GM19452 (cell line): ENCODE results near the gene SLC23A2.

Experiments
- ATAC-seq: cut with Tn5 transposase; IDR thresholded peaks from one replicate; pipeline ENCODE4 v1.9.1; 2021; ENCODE audit not compliant: unreplicated experiment

The SLC23A2 gene

DNA sequence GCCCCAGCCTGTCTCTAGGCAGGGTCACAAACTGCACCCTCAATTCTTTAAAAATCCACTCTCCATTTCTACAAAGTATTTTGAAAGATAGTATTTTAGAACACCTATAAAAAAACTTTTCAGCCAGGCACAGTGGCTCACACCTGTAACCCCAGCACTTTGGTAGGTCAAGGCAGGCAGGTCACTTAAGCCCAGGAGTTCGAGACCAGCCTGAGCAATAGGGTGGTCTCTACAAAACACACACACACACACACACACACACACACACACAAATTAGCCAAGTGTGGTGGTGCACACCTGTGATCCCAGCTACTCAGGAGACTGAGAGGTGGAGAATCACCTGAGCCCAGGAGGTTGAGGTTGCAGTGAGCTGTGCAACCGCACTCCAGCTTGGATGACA lies 30.2 kb downstream of the SLC23A2 start:
- ATAC-seq, result no peak

GRCh38 chr20:4967752-4968477 lies 33.4 kb downstream of the SLC23A2 start:
- ATAC-seq, result no peak

- ATAC-seq, result no peak
Observed at GRCh38 chr20:4966826-4967751, 34.2 kb downstream of the SLC23A2 start.

- no peak for ATAC-seq
Observed at GRCh38 chr20:4962241-4962855, 39.0 kb downstream of the SLC23A2 start.

- ATAC-seq, result no peak
Observed at GRCh38 chr20:4961746-4962145, 39.6 kb downstream of the SLC23A2 start.

DNA sequence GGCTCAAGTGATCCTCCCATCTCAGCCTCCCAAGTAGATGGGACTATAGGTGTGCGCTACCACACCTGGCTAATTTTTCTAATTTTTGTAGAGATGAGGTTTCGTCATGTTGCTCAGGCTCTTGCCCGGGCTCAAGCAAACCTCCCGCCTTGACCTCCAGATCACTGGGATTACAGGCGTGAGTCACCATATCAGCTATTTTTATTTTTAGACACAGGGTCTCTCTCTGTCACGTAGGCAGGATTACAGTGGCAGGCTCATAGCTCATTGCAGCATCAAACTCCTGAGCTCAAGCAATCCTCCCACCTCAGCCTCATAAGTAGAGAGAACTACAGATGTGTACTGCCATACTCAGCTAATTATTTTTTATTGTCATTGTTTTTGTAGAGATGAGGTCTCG lies 41.7 kb downstream of the SLC23A2 start:
- no peak for ATAC-seq

GRCh38 chr20:4957939-4958362 lies 43.4 kb downstream of the SLC23A2 start:
- no peak for ATAC-seq

DNA sequence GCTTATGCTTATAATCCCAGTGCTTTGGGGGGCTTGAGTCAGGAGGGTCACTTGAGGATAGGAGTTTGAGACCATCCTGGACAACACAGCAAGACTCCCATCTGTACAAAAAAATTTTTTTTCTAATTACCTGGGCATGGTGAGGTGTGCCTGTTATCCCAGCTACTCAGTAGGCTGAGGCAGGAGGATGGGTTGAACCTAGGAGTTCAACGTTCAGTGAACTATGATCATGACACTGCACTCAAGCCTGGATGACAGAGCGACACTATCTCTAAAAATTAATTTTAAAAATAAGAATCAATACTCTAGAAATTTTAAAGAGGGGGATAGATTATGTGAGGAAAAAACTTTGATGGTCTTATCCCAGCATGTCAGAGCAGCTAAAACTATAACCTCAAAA lies 44.1 kb downstream of the SLC23A2 start:
- no peak for ATAC-seq

GRCh38 chr20:4956200-4956810 lies 45.0 kb downstream of the SLC23A2 start:
- ATAC-seq, result no peak

DNA sequence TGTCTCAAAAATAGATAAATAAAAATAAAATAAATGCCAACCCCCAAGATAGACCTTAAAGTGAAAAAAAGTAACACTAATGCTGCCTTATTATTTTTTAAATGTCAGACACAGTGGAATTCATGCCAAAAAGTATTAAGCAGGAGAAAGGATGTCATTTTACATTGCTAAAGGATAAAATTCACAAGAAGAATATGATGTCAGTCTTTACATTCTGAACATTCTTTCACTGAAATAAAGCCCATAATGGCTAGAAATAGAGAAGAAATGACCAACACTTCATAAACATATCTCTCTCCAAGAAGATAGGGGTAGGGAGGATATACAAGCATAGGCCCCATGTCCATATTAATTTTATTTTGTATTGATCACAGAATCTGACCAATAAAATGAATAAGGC lies 47.4 kb downstream of the SLC23A2 start:
- ATAC-seq, result no peak

GRCh38 chr20:4952229-4952628 lies 49.1 kb downstream of the SLC23A2 start:
- ATAC-seq, result no peak

GRCh38 chr20:4951299-4951698 lies 50.0 kb downstream of the SLC23A2 start:
- ATAC-seq, result no peak

DNA sequence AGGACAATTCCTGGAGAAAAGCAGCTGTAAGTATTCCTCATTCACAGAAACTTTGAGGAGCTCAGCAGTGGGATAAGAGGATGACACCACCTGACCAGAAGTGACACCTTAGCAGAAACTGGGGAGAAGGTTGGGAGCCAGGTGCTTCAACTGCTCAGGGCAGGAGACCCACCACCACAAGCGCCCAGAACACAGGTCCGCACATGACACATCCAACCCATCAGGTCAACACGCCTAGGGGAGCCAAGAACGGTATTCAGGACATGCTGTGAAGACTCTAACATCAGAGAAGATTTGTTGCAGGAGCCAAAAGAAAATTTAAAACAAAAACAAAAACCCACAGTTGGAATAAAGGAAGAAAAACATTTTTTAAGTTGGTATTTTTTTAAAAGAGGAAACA lies 50.5 kb downstream of the SLC23A2 start:
- ATAC-seq, result no peak

DNA sequence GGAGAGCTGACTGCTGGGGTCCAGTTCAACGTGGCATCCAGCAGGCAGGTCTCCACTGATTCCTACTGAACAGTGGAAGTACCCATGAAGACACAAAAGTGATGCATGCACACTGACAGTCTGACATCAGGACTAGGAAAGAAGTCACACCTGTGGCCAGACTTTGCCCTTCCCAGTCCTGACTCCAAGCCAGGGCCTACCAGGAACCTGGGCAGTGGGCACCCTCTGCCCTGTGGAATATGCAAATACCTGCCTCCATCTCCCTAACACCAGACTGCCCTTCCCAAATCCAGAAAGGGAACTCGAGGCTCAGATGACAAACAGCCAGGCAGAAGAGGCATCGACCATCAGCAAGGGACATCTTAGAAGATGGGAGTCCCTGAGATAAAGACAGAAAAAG lies 50.9 kb downstream of the SLC23A2 start:
- ATAC-seq, result no peak

DNA sequence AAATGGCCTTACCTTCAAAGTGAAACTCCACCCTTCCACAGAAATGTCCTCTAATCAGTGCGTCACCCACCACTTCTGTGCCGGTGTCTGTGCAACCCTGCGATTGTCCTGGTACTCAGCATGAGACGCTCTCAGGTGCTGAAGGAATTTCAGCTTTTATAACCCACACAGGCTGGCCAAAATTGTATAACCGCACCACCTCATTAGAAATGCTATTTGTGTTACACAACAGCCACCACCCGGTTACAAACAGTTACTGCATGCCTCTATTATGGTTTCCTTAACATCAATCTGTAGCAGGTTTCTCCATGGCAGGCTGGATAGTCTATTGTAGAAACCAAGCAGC lies 51.5 kb downstream of the SLC23A2 start:
- ATAC-seq, result peak; percentile 71

DNA sequence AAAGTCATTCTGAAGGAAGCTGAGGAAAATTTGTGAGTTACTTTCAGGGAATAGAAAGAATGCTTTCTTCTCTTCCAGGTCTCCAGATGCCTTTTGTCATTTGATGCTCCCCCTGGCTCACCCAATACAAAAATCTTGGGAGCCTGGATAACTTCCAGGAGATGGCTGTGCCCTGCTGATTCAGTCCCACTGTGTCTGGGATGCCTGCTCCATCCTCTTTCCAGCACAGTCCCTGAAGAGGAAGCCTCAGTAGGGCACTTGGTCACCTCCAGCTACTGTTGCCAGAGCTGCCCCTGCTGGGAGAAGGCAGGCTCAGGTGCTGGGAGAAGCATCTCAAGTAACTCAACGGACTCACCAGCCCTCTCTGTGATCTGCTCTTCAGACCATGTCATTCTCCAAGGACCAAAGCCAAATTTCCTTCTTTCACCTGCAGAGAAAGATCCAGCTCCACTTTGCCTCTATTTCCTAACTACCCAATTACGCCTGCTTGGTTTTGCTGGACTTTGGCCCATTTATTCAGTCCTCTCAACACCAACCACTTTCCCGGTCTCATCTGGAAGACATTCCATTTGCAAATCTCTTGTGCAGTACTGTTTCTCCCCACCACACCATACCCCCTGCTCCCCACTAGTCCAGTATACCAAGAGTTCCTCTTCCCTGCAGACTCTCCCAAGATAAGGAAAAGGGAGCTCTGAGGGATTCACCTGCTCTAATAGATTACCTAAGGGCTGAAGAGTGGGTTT lies 53.3 kb downstream of the SLC23A2 start:
- ATAC-seq, result no peak

GRCh38 chr20:4946986-4947385 lies 54.3 kb downstream of the SLC23A2 start:
- no peak for ATAC-seq

- ATAC-seq, result no peak
Observed at GRCh38 chr20:4946585-4946984, 54.7 kb downstream of the SLC23A2 start.

- no peak for ATAC-seq
Observed at GRCh38 chr20:4944518-4945313, 56.6 kb downstream of the SLC23A2 start.

DNA sequence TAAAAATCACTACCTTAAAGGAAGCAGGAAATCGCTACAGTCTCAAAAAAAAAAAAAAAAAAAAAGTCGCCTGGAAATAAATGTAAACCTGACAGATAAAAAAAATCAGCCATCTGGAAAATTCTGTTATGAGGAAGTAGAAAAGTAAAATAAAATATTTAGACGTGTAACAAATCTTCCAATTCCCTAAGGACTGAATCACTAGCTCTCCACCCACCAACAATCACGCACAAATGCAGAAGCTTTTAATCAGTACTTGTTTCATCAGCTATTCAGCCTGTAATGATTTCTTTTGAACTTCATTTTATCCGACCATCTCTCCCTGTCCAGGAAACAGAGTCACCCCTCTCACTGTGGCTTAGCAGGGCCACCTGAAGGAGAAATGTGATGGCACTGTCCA lies 59.0 kb downstream of the SLC23A2 start:
- ATAC-seq, result no peak
